Stimulated activated CD8-positive, alpha-beta memory T cell treated with anti-CD3 and anti-CD28 coated beads, Interleukin-15, amount 100 ng/mL, for 1 hour (primary cell): ENCODE results near the gene INAVA.
"Not testable (repeated sequence)": the region's sequence is repeated elsewhere in the genome, so short reads cannot be mapped to it uniquely, and the experiment has no call there.

Experiments used
- DNase-seq: peaks from one replicate; pipeline ENCODE4 v3.0.0-alpha.2; 2020; ENCODE audit warnings: low read depth

The INAVA gene

GRCh38 chr1:200899015-200899386 lies 4.3 kb downstream of the INAVA start:
- no peak for DNase-seq

- no peak for DNase-seq
These were observed 4.8 kb downstream of the INAVA start for GRCh38 chr1:200899451-200899915.

GRCh38 chr1:200899954-200900867 lies 5.5 kb downstream of the INAVA start:
- DNase-seq: no peak

- no peak for DNase-seq
These were observed 6.2 kb downstream of the INAVA start for GRCh38 chr1:200900877-200901276.

- no peak for DNase-seq
These were observed 6.7 kb downstream of the INAVA start for GRCh38 chr1:200901350-200901749.

GRCh38 chr1:200901796-200902444 lies 7.2 kb downstream of the INAVA start:
- no peak for DNase-seq

- no peak for DNase-seq
These were observed 9.1 kb downstream of the INAVA start for GRCh38 chr1:200903793-200904192.

- DNase-seq: no peak
These were observed 10.1 kb downstream of the INAVA start for GRCh38 chr1:200904772-200905171.

GRCh38 chr1:200905411-200906052 lies 10.8 kb downstream of the INAVA start:
- no peak for DNase-seq

GRCh38 chr1:200906491-200906890 lies 11.8 kb downstream of the INAVA start:
- DNase-seq: no peak

GRCh38 chr1:200907611-200908097 lies 13.0 kb downstream of the INAVA start:
- no peak for DNase-seq

GRCh38 chr1:200908191-200908868 lies 13.6 kb downstream of the INAVA start:
- no peak for DNase-seq

- no peak for DNase-seq
These were observed 14.4 kb downstream of the INAVA start for GRCh38 chr1:200909071-200909470.

- DNase-seq: no peak
These were observed 15.1 kb downstream of the INAVA start for GRCh38 chr1:200909757-200910239.

GRCh38 chr1:200911361-200911760 lies 16.7 kb downstream of the INAVA start:
- no peak for DNase-seq

GRCh38 chr1:200911936-200912335 lies 17.2 kb downstream of the INAVA start:
- not testable (repeated sequence) for DNase-seq

GRCh38 chr1:200912737-200913407 lies 18.2 kb downstream of the INAVA start:
- DNase-seq: no peak

GRCh38 chr1:200916152-200916551 lies 21.5 kb downstream of the INAVA start:
- no peak for DNase-seq

GRCh38 chr1:200916681-200917080 lies 22.0 kb downstream of the INAVA start:
- no peak for DNase-seq

GRCh38 chr1:200917291-200917817 lies 22.7 kb downstream of the INAVA start:
- DNase-seq: no peak

- DNase-seq: no peak
These were observed 23.3 kb downstream of the INAVA start for GRCh38 chr1:200918006-200918405.
